Tibial nerve (tissue), 3 donors: ENCODE measurements around the gene DNMT1.

ENCODE experiments used
- EP300 ChIP-seq, 2 donors: sonication (generic); formaldehyde crosslinking; IDR thresholded peaks; one replicate each; pipeline ENCODE4 v1.6.1; 2017; ENCODE audit warnings: antibody characterized with exemption in 2 of 2, mild to moderate bottlenecking in 1 of 2
- POLR2A ChIP-seq, 2 donors: fragments of 450-650 bp; IDR thresholded peaks; one replicate each; pipeline ENCODE4 v1.6.1; 2017; ENCODE audit warnings: antibody characterized with exemption in 2 of 2, mild to moderate bottlenecking in 2 of 2, moderate library complexity in 2 of 2

DNA sequence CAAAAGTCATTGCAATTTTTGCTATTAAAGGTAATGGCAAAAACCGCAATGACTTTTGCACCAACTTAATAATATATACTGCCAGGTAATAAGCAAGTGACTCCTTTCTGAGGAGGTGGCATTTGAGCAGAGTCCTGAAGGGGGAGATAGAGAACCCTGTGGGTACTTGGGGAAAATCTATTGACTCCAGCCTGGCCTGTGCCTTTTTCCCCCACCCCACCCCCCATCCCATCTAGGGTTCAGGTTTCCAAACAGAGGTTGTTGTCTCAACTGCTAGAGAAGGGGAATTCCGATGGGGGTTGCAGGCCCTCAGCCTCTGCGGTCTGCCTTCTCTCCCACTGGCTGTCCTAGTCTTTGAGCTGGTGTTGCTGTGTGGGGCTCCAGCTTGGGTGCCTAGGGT, 24.9 kb upstream of the DNMT1 start:
- TF ChIP-seq EP300 (IDR thresholded peaks at IDR 0.05) (no peak), POLR2A (IDR thresholded peaks at IDR 0.05) (no peak)
